HG02852 (cell line): ENCODE data around the gene TBCD.

ENCODE experiments used
- ATAC-seq: cut with Tn5 transposase; IDR thresholded peaks from one replicate; pipeline ENCODE4 v1.9.1; 2021; ENCODE audit warnings: mild to moderate bottlenecking, moderate library complexity; ENCODE audit not compliant: unreplicated experiment

TBCD gene

GRCh38 chr17:82882715-82883418 is 131.0 kb downstream of the TBCD start:
- no peak for ATAC-seq

GRCh38 chr17:82883419-82884031 is 131.7 kb downstream of the TBCD start:
- ATAC-seq: no peak

- no peak for ATAC-seq
Measured at GRCh38 chr17:82884341-82884969, 132.6 kb downstream of the TBCD start.

GRCh38 chr17:82884970-82885353 is 133.1 kb downstream of the TBCD start:
- no peak for ATAC-seq

GRCh38 chr17:82887255-82888164 is 135.6 kb downstream of the TBCD start:
- ATAC-seq: no peak

- no peak for ATAC-seq
Measured at GRCh38 chr17:82888583-82889495, 137.0 kb downstream of the TBCD start.

- no peak for ATAC-seq
Measured at GRCh38 chr17:82889496-82890338, 137.9 kb downstream of the TBCD start.

- ATAC-seq: no peak
Measured at GRCh38 chr17:82890339-82890730, 138.5 kb downstream of the TBCD start.

- no peak for ATAC-seq
Measured at GRCh38 chr17:82890926-82891678, 139.2 kb downstream of the TBCD start.

- ATAC-seq: no peak
Measured at GRCh38 chr17:82891911-82892310, 140.0 kb downstream of the TBCD start.

GRCh38 chr17:82892899-82893565 is 141.2 kb downstream of the TBCD start:
- ATAC-seq: no peak

- ATAC-seq: no peak
Measured at GRCh38 chr17:82893779-82894178, 141.9 kb downstream of the TBCD start.

- ATAC-seq: no peak
Measured at GRCh38 chr17:82894389-82894788, 142.5 kb downstream of the TBCD start.

GRCh38 chr17:82895087-82895486 is 143.2 kb downstream of the TBCD start:
- no peak for ATAC-seq

GRCh38 chr17:82896071-82897000 is 144.5 kb downstream of the TBCD start:
- no peak for ATAC-seq

GRCh38 chr17:82897514-82898249 is 145.8 kb downstream of the TBCD start:
- ATAC-seq: no peak
